ENCODE measurements around the gene JMJD1C.
"Not testable (repeated sequence)": the region's sequence is repeated elsewhere in the genome, so short reads cannot be mapped to it uniquely, and the experiment has no call there.

Gene JMJD1C

DNA sequence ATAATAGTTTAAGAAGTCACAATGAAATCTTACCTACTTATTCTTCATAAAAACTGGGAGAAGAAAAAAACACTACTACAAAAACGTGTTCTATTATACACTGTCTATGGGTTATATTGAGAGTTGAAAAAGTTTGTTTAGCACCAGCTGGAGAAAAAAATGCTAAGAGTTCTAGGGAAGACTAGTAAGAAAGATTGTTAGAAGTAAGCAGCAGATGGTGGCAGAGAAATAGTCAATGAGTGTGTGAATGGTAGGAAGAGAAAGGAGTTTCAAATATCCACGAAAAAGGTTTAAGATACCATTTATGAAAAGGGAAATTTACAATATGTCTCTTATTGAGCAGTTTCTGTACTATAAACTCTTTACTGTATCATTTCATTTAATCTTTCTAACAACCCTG, 208.0 kb downstream of the JMJD1C start:
- DNase-seq: no peak

DNA sequence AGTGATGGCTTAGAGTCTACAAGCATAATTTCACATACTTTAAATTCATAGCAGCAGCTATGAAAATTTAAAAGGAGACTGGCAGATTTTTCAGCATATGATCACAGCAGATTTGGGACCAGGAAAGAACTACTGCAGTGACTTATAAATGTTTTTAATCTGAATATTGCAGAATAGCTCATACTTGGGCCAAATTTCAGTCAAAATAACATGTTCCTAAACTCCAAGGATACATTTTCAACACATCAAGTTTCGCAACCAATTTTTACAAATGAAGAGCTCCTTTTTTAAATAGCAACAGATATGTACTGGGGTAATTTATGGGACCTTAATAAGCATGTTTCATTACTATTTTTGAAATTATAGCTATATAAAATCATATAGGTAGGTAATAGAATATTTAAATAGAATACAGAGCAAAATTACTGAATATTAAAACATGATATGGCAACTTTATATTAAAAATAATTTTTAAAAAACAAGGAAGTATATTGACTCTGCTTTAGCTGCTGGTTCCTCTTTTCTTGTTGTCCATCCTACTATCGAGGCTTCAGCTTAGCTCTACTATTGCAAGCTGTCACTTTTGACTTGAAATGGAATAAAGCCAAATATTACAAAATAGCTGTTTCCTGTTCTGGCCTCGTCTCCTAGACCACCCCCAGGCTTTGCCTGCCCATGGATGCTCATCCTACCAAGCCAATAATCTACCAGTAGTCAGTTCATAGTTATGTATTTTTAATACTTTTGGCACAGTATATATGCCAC, 209.6 kb downstream of the JMJD1C start:
- DNase-seq: no peak

DNA sequence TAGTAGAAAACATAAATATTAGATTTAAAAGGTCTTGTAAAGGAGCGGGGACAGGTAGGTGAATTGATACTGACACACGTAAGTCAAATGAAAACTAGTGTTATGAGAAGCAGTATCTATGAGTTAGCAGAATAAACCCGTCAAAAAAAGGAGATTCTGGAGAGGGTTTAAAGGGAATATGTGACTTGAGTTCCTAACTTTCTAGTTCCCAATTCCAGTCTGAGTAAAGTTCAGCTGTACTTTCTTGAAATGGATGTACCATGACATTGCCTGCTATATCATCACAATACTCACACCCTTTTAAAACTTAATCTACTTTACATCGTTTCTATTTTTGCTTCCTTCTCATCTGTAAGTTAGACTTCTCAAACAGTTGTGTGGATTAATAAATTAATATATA, 210.5 kb downstream of the JMJD1C start:
- no peak for DNase-seq

DNA sequence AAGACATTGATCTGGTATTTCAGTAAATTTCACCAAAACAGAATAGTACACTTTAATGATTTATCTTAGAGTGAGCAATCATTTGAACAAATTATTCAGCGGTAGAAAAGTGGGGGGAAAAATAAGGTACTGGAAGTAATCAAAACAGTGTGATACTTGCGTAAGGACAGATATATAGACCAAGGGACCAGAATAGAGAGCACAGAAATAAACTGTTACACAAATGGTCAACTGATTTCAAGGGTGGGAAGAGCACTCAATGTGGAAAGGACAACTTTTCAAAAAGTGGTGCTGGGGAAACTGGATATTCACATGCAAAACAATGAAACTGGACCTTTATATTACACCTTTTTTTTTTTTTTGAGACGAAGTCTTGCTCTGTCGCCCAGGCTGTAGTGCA, 212.7 kb downstream of the JMJD1C start:
- DNase-seq: no peak

DNA sequence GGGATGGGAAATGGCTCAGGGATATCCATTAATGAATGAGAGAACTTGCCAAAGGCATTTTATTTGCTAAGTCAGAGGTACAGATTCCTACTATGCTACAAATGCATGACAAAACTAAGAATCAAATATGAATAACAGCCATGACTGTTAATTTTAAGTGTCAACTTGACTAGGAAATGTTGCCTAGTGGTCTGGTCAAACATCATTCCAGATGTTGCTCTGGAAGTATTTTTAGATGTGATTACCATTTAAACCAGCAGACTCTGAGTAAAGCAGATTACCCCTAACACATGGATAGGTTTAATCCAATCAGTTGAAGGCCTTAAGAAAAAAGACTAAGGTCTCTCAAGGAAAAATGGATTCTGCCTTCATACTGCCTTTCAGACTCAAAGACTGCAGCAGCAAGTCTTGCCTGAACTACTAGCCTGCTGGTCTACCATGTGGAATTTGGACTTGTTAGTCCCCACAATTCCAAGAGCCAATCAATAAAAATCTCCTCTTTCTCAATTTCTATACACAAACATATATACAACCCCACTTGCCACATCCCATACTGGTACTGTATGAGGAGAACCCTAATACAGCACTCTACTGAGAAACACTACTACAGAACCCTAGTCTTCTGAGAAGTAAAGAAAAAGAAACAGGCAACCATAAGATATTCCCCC, 213.5 kb downstream of the JMJD1C start:
- no peak for DNase-seq

DNA sequence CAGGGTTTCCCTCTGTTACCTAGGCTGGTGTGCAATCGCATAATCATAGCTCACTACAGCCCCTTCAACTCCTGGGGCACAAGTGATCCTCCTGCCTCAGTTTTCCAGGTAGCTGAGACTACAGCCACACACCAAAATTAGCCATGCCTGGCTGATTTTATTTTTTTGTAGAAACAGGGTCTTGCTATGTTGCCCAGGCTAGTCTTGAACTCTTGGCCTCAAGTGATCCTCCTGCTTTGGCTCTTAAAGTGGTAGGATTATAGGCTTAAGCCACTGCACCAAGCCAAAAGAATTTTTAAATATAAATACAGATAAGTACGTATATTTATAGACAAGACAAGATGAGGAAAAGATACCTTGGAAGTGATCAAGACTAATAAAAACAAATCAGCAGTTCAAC, 215.7 kb downstream of the JMJD1C start:
- no peak for DNase-seq

DNA sequence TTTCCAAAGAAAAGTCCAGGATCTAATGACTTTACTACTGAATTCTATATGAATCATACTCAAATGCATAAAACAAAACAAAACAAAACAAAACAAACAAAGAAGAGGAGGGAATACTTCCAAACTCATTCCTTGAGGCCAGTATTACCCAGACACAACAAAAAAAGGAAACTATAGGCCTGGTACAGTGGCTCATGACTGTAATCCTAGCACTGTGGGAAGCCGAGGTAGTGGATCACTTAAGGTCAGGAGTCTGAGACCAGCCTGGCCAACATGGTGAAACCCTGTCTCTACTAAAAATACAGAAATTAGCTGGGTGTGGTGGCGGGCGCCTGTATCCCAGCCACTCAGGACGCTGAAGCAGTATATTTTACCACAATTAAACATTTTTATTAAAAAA, 218.0 kb downstream of the JMJD1C start:
- no peak for DNase-seq

DNA sequence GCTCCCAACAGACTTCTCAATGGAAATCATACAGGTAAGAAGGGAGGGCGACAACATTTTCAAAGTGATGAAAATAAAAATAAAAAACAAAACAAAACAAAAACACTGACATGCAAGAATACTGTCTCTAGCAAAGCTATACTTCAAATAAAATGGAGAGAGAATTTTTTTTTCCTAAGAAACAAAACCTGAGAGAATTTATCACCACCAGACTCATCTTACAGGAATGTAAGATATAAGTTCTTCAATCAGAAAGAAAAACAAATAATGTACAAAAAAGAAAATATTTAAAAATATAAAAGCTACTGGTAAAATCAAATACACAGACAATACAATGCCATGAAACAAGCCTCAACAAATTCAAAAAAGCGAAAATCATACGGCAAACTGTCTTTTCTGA, 219.4 kb downstream of the JMJD1C start:
- DNase-seq: no peak

DNA sequence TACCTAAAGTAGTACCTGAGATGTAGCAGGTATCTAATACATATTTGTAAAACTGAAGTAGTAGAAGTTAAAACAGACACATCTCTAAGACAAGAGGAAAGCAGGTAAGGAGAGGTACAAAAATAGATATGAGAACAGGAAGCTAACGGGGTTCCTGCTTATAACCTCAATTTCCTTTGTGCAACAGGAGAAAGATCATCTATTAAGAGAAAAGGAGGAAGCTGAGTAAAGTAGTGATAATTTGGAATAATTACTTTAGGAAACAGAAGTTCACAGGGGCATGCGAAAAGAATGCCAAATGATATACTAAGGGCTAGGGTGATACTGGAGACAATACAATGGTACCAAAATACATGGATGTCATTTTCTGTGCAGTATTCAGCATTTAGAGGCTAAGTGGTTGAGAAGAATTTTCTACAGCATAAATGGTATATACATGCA, 223.9 kb downstream of the JMJD1C start:
- DNase-seq: no peak

DNA sequence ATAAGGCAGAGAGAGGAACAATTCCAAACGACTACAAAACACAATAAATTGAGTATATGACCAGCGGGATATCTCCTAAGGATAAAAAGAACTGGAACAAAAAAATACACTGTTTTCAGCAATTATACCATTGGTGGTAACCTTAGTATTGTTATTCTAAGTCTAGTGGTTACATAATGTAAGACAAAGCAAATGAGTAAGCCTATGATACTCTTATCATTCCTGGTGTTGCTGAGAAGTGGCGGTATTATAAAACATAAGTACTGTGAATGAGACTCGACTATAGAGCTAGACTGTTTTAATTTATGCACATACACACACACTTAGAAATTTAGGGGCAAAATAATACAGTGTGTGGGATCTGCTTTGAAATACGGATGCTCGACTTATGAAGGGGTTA, 225.0 kb downstream of the JMJD1C start:
- DNase-seq: no peak

DNA sequence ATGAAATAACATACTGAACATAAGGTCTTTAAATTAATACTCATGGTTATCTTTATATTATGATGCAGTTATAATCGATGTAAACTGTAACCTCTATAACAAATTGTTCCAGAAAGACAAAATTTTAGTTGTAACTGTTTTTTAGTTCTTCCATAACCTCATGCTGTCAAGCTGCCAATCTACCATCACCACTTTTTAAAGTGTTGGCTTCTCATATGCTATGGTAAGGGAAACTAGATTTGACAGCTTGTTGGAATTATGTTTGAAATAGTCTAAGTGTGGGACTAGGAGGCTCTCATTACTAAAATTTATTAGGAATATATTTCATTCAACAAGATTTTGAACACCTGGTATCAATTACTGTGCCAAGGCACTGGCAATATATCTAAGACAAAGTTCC, 227.3 kb downstream of the JMJD1C start:
- no peak for DNase-seq

DNA sequence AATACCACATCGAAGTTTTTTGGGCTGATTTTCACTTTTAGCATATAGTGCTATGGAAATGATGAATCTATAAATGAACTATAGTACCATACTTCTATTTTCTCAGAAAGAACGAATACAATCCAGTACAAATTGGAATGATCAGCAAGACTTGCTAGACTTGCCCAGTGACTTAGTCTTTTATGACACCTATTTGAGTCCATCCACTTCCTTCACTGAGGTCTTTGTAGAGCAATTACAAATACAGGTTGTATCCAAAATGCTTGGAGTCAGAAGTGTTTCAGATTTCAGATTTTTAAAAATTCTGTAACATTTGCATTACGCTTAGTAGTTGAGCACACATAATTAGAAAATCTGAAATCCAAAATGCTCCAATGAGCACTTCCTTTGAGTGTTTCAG, 228.4 kb downstream of the JMJD1C start:
- DNase-seq: no peak

DNA sequence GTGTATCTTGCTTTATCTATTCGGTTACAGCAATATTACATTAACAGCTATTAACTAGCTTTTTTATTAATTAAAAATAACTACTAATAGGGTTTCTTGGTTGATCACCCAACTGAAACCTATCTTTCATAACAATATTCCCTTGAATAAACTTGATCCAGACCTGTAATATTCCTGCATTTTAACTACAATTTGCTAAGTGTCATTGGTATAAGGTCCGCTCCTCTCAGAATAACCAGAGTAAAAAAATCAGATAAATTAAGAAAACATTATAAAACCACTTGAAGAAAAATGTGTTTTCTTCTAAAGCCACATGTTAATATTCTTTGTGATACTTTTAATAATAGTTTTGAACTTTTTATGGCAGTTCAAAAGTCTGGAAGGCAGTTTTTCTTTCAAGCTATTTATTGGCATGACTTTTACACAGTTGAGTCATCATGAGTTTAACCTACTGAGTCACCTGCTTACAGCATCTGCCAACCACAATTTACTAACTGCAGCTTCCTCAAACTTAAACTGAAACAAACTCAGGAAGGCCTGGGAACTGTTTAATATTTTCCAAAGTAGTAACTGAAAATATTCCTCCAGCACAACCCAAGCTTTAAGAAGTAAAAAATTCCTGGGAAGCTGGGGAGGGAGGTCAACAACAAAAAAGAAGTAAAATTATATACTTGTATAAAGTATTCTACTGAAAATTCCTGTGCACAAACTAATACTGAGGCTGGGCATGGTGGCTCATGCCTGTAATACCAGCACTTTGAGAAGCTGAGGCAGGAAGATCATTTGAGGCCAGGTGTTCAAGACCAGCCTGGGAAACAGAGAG, 229.5 kb downstream of the JMJD1C start:
- DNase-seq: no peak

DNA sequence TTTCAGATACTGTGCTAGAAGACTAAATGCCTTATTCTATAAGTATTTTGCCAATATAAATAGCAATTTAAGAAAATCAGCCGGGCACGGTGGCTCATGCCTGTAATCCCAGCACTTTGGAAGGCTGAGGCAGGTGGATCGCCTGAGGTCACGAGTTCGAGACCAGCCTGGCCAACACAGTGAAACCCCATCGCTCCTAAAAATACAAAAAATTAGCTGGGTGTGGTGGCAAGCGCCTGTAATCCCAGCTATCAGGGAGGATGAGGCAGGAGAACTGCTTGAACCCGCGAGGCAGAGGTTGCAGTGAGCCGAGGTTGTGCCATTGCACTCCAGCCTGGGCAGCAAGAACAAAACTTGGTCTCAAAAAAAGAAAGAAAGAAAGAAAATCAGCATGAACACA, 230.6 kb downstream of the JMJD1C start:
- DNase-seq: not testable (repeated sequence)

DNA sequence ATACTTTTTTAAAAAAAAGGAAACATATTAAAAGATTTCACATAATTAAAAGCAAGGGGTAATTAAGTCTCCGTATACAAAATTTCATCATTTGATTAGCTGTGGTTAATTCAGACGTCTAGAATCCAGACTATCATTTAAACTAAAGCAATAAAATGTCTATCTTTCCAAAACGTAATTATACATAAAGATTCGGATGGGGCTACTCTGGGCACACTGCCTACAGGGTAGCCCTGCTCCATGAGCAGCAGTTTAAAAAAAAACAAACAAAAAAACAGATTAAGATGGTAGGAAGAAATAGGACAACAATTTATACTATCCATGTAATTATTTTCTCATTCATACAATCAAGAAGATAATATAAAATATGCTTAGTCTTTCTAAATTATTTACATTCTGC, 236.6 kb downstream of the JMJD1C start:
- no peak for DNase-seq

DNA sequence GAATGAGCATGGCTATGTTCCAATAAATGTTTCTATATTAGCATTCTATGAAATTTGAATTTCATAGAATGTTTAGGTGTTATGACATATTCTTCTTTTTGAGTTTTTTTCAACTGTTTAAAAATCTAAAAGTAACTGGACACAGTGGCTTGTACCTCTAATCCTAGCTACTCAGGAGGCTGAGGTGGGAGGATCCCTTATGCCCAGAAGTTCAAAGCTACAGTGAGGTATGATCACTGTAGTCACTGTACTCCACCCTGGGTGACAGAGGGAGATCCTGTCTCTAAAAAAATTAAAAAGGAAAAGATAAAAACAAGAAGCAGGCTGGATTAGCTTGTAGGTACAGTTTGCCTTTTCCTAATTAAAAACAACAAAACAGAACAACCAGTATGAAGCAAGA, 237.5 kb downstream of the JMJD1C start:
- no peak for DNase-seq

DNA sequence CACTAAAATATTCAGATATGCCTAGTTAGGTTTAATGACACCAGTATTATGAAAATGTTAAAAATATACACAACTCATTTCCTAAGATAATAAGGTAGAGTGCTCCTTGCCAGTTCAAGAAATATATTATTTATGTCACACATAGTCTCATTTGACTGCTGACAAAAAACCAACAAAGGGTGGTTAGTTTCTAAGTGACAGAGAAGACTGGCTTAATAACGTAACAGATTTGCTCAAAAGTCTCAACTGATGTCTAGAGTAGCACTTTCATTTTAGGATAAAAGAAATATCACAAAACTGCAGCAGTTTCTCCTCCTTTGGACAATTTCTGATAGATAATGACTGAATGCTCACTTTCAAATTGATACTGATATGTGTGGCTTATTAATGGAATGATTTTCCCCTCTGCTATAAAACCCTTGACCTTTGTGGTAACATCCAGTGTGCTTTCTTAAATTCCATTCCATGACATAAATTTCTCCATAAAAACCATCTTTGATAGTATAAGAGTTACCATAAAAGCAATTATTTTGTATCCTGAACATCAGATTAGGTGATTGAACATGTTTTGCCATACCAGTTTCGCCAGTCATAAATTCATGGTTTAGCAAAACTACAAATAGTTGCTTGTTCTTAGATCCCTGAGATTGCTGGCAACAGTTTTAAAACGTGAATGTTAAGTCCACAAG, 238.4 kb downstream of the JMJD1C start:
- DNase-seq: no peak

DNA sequence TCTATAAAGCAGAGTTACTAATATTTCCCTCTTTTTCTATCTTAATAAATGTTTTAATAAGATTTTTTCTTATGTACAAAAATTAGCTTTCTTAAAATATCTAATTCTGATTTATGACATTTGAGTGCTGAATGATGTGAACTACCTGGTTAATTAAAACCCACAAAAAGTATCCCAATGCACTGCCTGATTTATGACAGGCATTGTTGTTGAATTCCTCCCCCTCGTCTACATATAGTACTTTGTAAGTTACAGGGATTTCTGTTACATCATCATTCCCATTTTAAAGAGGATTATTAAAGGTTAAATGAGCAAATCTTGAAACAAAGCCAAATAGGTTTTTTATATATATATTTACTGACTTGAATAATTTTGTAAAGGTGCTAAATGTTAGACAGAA, 241.5 kb downstream of the JMJD1C start:
- DNase-seq: no peak

DNA sequence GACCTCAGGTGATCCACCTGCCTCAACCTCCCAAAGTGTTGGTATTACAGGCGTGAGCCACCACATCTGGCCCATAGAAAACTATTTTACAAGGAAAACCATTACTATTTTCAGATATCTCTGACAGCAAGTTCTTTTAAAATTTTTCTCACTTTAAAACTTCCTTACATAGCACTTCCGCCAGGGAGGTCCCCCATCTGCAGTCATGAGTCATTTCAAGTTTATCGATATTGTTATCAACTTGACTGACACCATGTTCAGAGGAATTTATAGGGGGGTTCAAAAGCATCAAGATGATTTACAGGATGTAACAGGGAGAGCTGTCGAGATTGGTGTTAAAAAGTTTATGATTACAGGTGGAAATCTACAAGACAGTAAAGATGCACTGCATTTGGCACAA, 243.8 kb downstream of the JMJD1C start:
- DNase-seq: no peak

DNA sequence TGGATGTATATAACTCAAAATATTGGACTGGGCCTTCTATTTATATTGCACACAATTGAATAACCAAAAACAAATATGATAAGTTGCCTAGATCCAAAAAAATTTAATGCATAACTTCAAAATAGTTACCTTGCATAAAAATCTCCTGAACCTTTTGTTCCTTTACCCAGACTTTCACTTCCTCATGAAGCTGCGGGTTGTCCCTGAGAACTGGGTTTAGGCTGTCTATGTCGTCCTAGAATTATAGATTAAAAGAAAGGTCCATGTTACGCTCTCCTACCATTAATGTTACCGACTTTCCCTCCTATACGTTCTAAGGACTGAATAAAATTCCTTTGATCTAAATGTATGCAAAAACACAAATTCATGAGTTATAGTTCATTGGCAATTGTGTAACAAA, 246.0 kb downstream of the JMJD1C start:
- no peak for DNase-seq

DNA sequence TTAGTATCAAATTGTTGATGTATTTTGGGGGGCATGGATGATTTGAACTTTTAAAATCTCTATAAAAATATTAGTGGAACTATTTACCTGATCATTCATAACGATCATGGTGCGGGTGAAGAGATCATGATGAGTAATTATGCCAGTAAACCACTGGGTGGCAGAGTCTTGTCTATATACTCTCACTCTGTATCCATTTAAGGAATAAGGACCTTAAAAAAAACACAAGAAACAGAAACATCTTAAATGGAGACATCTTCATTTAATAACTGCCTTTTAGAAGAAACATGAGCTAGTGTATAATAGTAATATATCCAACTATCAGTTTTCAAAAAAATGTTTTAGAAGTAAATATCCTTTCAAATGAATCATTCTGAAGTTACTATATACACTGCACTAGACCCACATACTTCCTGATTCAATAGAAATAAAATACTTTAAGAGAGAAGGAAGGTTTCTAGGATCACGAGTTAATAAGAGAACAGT, 248.6 kb downstream of the JMJD1C start:
- DNase-seq: no peak

DNA sequence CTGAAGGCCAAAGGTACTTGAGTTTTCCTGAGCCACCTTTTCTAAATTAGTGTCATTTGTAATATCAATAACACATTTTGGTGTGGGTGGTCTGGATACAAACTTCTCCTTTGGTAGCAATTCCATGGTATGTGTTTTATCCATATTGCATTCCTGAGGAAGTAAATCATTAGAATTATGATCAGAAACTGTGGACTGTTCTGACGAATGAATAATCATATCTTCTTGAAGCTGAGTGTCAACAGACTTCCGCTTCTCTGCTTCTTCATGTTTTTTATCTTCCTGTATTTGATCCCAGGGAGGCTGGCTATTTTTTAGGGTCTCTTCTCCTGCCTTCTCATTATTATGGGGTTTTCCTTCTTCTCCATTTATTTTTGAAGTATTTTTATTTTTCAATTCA, 251.2 kb downstream of the JMJD1C start:
- DNase-seq: no peak

DNA sequence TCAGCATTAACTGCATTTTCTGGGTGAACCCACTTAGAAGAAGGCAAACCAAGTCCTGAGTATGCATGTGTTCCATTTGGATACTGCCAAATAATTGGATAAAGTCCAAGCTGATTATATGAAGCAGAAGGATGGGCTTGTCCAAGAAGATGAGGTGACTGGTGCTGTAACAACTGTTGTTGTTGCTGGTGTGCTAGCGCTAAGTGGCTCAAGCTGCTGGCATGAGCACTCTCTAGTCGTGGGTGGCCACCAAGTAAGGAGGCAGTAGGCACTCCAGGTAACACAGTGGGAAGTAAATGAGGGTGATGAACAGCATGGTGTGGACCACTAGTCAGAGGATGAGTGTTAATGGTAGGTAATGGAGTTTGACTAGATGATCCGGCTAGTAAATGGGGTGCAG, 252.3 kb downstream of the JMJD1C start:
- no peak for DNase-seq

All from cortex of kidney (tissue), 1 donor.